NCI-H82 treated with DMSO at 0.1 percent for 48 hours (cell line): ENCODE results near the gene RNASE3.
"Not testable (repeated sequence)": the region's sequence is repeated elsewhere in the genome, so short reads cannot be mapped to it uniquely, and the experiment has no call there.

Experiments used
- DNase-seq: peaks from one replicate; lab custom pipeline; 2025; ENCODE audit not compliant: unreplicated experiment; lab: John Stamatoyannopoulos, UW

The RNASE3 gene

GRCh38 chr14:20910822-20911221 is 19.6 kb downstream of the RNASE3 start:
- not testable (repeated sequence) for DNase-seq

GRCh38 chr14:20919038-20919756 is 28.0 kb downstream of the RNASE3 start:
- not testable (repeated sequence) for DNase-seq

GRCh38 chr14:20923766-20924297 is 32.6 kb downstream of the RNASE3 start:
- DNase-seq = not testable (repeated sequence)

- no peak for DNase-seq
Observed at GRCh38 chr14:20934148-20934762, 43.1 kb downstream of the RNASE3 start.

GRCh38 chr14:20935303-20935984 is 44.3 kb downstream of the RNASE3 start:
- DNase-seq = no peak
